Heart left ventricle (tissue), 16 donors: Measurements from ENCODE around the gene PRKAG2. TPM values are rescaled to one million over a fixed set of nuclear protein-coding genes. Genes with fewer than 3 reads are reported as not detected.
"Not testable (repeated sequence)": the region's sequence is repeated elsewhere in the genome, so short reads cannot be mapped to it uniquely, and the experiment has no call there.

Experiments
- ATAC-seq, 4 donors: fragments of 200-7000 bp; cut with Tn5 transposase; one replicate each; pipeline ENCODE4 v1.9.1; 2020 to 2022; ENCODE audit warnings: moderate library complexity in 4 of 4, mild to moderate bottlenecking in 3 of 4, moderate number of reproducible peaks in 1 of 4
- DNase-seq, 5 donors: peaks; one replicate each; pipeline ENCODE4 v3.0.0-alpha.2; 2020
- H3K27ac ChIP-seq, 12 donors: fragments of 200-600 bp; sonication (generic) in 4 of 12; one replicate each; pipeline versions ENCODE4 v1.5.0 to v1.8.0; 2016 to 2022; ENCODE audit warnings: mild to moderate bottlenecking in 2 of 12
- H3K27me3 ChIP-seq, 9 donors: fragments of 200-600 bp; sonication (generic) in 2 of 9; one replicate each; pipeline versions ENCODE4 v1.5.1 to v1.8.0; 2016 to 2022; ENCODE audit warnings: mild to moderate bottlenecking in 3 of 9
- H3K36me3 ChIP-seq, 9 donors: fragments of 200-600 bp; sonication (generic) in 2 of 9; one replicate each; pipeline versions ENCODE4 v1.5.0 to v1.8.0; 2018 to 2022; ENCODE audit warnings: mild to moderate bottlenecking in 2 of 9
- H3K4me1 ChIP-seq, 12 donors: fragments of 200-600 bp; sonication (generic) in 4 of 12; one replicate each; pipeline versions ENCODE4 v1.5.0 to v1.8.0; 2016 to 2022; ENCODE audit warnings: mild to moderate bottlenecking in 3 of 12
- H3K4me3 ChIP-seq, 12 donors: fragments of 200-600 bp; sonication (generic) in 4 of 12; one replicate each; pipeline versions ENCODE4 v1.5.0 to v1.8.0; 2017 to 2022; ENCODE audit warnings: mild to moderate bottlenecking in 9 of 12, moderate library complexity in 4 of 12
- H3K9me3 ChIP-seq, 12 donors: fragments of 200-600 bp; sonication (generic) in 4 of 12; one replicate each; pipeline versions ENCODE4 v1.5.0 to v1.8.0; 2016 to 2022; ENCODE audit warnings: mild to moderate bottlenecking in 1 of 12
- POLR2A ChIP-seq, 2 donors: fragments of 450-650 bp; IDR thresholded peaks; one replicate each; pipeline ENCODE4 v1.6.1; 2017; ENCODE audit warnings: antibody characterized with exemption in 2 of 2, mild to moderate bottlenecking in 2 of 2, moderate library complexity in 2 of 2
- WGBS, 4 donors: extraction: QIAGEN DNeasy Blood & Tissue Kit in 2 of 4; methylation state at CpG; one replicate each; pipeline versions ENCODE4 v1.1.5 to v1.1.7; 2013 to 2018; 5-methylcytosine and 5-hydroxymethylcytosine counted together
- intact Hi-C, 10 donors: fragments of 100-400 bp; cut with DNase I; formaldehyde crosslinking; loops; one replicate each; pipeline versions ENCODE4 v1.11.1 to v1.14.2; 2022
- polyA plus RNA-seq, 2 donors: library from polyadenylated mRNA; stranded (reverse); fragments of 200-250 nt; gene quantifications; one replicate each; pipeline ENCODE4 v1.2.3, GENCODE V29; 2013
- total RNA-seq, 9 donors: library from RNA; depleted of rRNA in 2 of 9; stranded (reverse); fragments of >200 nt in 2 of 9; fragmentation: NEBNext Ultra II Directional in 3 of 9; extraction: Animal tissue kit (Norgen Biotek cat#: 25700) in 3 of 9; gene quantifications; one replicate each; pipeline versions ENCODE4 v1.1.0 to v1.2.4, GENCODE V29; 2016 to 2023
- TF ChIP-seq, protein P1 (sequence below), 12 donors: fragments of 200-600 bp; sonication (generic) in 4 of 12; IDR thresholded peaks; one replicate each; pipeline versions ENCODE4 v1.5.0 to v1.8.0; 2018 to 2022; ENCODE audit warnings: antibody characterized with exemption in 12 of 12, mild to moderate bottlenecking in 5 of 12
- donor health status: ischemic (EF 13 %, LVEDD 7.1; RV severe dilation, severe dysfunction).
- donor health status: healthy with polysubstance abuse.
- donor health status: DM: no; HTN: yes; CAD: no.
- donor health status: DM: no; HTN: no; CAD: no.
- donor health status: ischemic (EF 25% LVEDD 6.9; RV normal size, moderate dysfunction).
- donor health status: ischemic (EF 25% LVEDD 5.7; RV mildly dilated, moderate dysfunction).
- donor health status: healthy.
- donor health status: DM: yes; HTN: yes; CAD: no.
- donor health status: ischemic (EF 35%, LVEDD 5.7; RV mildly dilated, moderate dysfunction).
- donor health status: nonischemic (EF 11% LVEDD 7.7; RV severe dilation, severe dysfunction).
- donor health status: DM: yes; HTN: yes; CAD: no.
- donor health status: PGD.
- donor health status: ischemic (EF 29% LVEDD 5.4; RV normal size, mild dysfunction).
- donor health status: nonischemic (EF 23%, LVEDD 6.1; RV moderate dilation, normal function).

PRKAG2 gene
- total and polyA plus RNA-seq, 11 donors = 50.2 to 179 (median 108) TPM

DNA sequence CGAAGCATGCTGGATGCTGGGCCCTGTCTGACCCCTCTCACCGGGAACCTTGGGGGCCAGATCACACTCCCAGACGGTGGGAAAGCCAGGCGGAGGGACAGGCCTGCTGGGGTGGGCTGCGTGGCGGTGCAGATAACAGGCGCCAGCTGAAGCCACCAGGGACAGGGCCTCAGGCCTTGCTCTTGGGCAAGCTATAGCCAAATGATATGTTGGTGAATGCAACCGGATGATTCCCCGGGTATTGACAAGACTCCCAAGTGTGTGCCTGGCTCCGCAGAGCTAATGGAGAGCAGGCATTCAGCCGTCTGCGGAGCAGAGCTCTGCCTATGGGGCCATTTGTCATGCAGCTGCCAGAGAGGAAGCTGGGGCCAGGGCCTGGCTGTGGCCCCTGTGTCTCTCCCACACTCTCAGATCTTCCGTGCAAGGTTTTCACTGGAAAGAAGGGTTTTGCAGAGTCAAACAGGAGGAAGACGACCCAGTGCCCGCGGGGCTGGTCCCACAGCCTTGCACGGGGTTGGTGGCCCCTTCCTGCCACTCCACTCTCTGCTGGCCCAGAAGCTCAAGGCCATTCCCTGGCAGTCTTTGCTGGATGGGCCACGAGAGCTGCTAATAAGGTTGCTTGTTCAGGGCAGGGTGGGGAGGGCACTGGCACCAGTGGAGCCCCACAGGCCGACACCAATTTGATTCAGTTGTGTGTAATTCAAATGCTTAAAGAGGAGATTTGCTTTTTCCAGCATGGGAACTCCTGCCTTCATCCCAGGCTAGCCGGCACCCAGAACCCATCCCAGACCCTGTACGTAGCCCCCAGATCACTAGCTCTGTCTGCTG is 91.8 kb downstream of the PRKAG2 start:
- Histone ChIP-seq H3K27ac (no peak overlapping the region), H3K4me1 (peaks cover 0 to 12% (median 8%) of the 10 kb centered on the region in 12 donors), H3K27me3 (no peaks in the 10 kb centered on the region), H3K9me3 (no peaks in the 10 kb centered on the region), H3K4me3 (no peak overlapping the region), H3K36me3 (peaks cover 0 to 7% (median 0%) of the 10 kb centered on the region in 9 donors)
- WGBS, 4 donors = 89 to 94% (median 91%) methylated on average over 18 to 21 of the region's 21 CpGs
- peak in 2 of 5 donors; percentile 16 to 56 for DNase-seq
- ATAC-seq = no peak
- intact Hi-C loops = loop anchor here (5.0 to 10.0 kb wide), 8 partner anchors 70 to 362 kb away; partner anchors contain the start of gene PRKAG2 (in 2 of the 10)
- TF ChIP-seq POLR2A (IDR thresholded peaks at IDR 0.05) = no peak
- TF ChIP-seq, protein P1, sequence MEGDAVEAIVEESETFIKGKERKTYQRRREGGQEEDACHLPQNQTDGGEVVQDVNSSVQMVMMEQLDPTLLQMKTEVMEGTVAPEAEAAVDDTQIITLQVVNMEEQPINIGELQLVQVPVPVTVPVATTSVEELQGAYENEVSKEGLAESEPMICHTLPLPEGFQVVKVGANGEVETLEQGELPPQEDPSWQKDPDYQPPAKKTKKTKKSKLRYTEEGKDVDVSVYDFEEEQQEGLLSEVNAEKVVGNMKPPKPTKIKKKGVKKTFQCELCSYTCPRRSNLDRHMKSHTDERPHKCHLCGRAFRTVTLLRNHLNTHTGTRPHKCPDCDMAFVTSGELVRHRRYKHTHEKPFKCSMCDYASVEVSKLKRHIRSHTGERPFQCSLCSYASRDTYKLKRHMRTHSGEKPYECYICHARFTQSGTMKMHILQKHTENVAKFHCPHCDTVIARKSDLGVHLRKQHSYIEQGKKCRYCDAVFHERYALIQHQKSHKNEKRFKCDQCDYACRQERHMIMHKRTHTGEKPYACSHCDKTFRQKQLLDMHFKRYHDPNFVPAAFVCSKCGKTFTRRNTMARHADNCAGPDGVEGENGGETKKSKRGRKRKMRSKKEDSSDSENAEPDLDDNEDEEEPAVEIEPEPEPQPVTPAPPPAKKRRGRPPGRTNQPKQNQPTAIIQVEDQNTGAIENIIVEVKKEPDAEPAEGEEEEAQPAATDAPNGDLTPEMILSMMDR (IDR thresholded peaks at IDR 0.05) = no peak

DNA sequence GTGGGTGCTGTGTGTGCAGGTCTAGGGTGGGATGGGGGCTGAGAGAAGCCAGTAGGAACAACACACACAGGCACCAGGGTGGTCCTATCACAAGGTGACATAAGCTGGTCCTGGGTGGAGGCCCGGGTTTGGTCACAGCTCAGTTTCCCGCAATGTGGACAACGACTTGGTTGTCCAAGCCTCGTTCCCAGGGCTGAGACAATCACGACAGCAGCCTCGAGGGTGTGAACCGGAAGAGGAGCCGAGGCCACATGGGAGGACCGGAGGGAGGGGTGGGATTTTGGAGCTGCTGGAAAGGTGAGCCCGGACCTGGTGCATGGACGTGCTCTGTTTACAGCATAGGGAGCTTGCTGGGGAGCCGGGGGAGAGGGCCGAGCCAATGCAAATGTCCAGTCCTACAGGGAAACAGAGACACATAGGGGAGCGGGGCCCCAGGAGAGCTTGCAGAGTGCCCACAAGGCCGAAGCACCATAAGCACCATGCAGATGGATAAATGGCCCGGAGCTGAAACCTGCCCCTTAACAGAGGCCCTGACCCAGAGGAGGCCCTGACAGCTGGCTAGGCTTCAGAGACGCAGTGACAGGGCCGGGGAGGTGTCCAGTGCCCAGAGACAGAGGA is 92.8 kb downstream of the PRKAG2 start:
- H3K9me3 ChIP-seq = no peaks in the 10 kb centered on the region
- H3K4me1 ChIP-seq = peaks cover 0 to 12% (median 8%) of the 10 kb centered on the region in 12 donors
- TF ChIP-seq, protein P1 (IDR thresholded peaks at IDR 0.05) = no peak
- TF ChIP-seq POLR2A (IDR thresholded peaks at IDR 0.05) = no peak
- WGBS, 4 donors = 93 to 97% (median 95%) methylated on average over 18 of the region's 18 CpGs
- no peak overlapping the region for H3K4me3 ChIP-seq
- intact Hi-C loops = loop anchor here (2.0 to 10.0 kb wide), 9 partner anchors 71 to 363 kb away; partner anchors contain the start of gene PRKAG2 (in 2 of the 10)
- no peak overlapping the region for H3K27ac ChIP-seq
- ATAC-seq (no peak), DNase-seq (peak in 1 of 5 donors; percentile 13)
- no peaks in the 10 kb centered on the region for H3K27me3 ChIP-seq
- H3K36me3 ChIP-seq = peaks cover 0 to 7% (median 0%) of the 10 kb centered on the region in 9 donors

DNA sequence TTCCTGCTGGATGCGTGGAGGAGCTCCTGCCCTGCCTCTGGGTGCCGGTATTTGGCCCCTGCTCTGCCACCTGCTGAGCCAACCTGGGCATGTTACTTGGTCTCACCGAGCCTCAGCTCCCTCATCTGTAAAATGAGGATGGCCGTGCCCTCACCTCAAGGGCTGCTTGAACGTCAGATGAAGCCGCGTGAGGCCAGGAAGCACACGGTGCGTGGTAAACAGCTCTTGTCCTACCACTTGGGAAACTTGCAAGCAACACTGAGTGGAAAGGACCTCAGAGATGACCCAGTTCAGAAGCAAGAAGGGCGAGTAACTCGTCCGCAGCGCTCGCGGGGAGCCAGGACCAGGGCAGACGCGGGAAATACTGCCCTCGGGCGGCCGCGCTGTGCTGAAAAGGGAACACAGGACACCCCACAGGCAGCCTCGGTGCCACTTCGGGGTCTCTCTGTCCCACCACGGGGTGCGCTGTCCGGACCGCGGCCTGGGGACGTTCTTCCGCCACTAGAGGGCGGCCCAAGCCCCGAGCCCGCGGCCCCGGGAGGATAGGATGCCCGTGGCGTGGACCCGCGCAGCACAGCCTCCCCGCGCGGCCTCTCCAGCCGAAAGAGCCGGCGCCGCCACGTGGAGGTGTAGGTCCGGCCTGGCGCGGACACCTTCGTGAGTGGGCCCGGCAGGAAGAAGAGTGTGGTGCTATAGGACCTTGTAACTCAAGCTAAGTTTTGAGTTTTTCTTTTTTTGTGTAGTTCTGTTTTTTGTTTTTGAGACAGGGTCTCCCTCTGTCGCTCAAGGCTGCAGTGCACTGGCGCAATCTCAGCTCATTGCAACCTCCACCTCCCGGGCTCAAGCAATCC is 94.1 kb downstream of the PRKAG2 start:
- Histone ChIP-seq H3K27me3 (no peaks in the 10 kb centered on the region), H3K4me3 (peak overlapping the region in 10 of 12 donors; percentile 1 to 47 (median 28)), H3K9me3 (no peaks in the 10 kb centered on the region), H3K4me1 (peaks cover 0 to 12% (median 8%) of the 10 kb centered on the region in 12 donors), H3K36me3 (peaks cover 0 to 7% (median 0%) of the 10 kb centered on the region in 9 donors), H3K27ac (no peak overlapping the region)
- TF ChIP-seq, protein P1 (IDR thresholded peaks at IDR 0.05) = peak in 11 of 12 donors; percentile 79 to 96 (median 90)
- no peak for TF ChIP-seq POLR2A (IDR thresholded peaks at IDR 0.05)
- intact Hi-C loops = loop anchor here (2.0 to 10.0 kb wide), 9 partner anchors 72 to 364 kb away; partner anchors contain the start of gene PRKAG2 (in 2 of the 10)
- peak; percentile 76 to 91 (median 88) for ATAC-seq
- 10 to 14% (median 11%) methylated on average over 43 to 55 of the region's 55 CpGs for WGBS, 4 donors
- DNase-seq = peak; percentile 63 to 89 (median 74)

DNA sequence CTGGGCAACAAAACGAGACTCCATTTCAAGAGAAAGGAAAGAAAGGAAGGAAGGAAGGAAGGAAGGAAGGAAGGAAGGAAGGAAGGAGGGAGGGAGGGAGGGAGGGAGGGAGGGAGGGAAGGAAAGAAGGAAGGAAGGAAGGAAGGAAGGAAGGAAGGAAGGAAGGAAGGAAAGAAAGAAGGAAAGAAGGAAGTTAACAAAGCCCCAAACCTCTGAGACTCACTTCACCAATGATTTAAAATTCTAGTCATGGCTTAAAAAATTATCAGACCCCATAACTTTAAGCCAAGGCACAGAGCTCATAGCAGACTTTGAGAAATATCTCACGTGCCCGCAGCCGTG is 94.7 kb downstream of the PRKAG2 start:
- DNase-seq, H3K27me3 ChIP-seq, ATAC-seq, H3K27ac ChIP-seq, H3K36me3 ChIP-seq, H3K9me3 ChIP-seq: not testable (repeated sequence)
- intact Hi-C loops = loop anchor here (2.0 to 10.0 kb wide), 9 partner anchors 73 to 365 kb away; partner anchors contain the start of gene PRKAG2 (in 2 of the 10)
- Histone ChIP-seq H3K4me1 (peaks cover 0 to 12% (median 8%) of the 10 kb centered on the region in 12 donors), H3K4me3 (peak overlapping the region in 1 of 12 donors; percentile 39)
- 76 to 81% (median 79%) methylated on average over 4 of the region's 4 CpGs for WGBS, 4 donors
